Vagina (tissue), 2 donors: ENCODE data around the gene TPSD1. TPM values are rescaled to one million over a fixed set of nuclear protein-coding genes. Genes with fewer than 3 reads are reported as not detected.

ENCODE experiments used
- DNase-seq, 2 donors: peaks; one replicate each; pipeline ENCODE4 v3.0.0-alpha.2; 2017; ENCODE audit errors: extremely low spot score in 2 of 2
- H3K27ac ChIP-seq: fragments of 200-600 bp; sonication (generic); one replicate; pipeline ENCODE4 v1.5.1; 2019
- H3K27me3 ChIP-seq: fragments of 200-600 bp; sonication (generic); one replicate; pipeline ENCODE4 v1.5.1; 2019
- H3K36me3 ChIP-seq, 2 donors: fragments of 200-600 bp; sonication (generic); one replicate each; pipeline ENCODE4 v1.5.1; 2017 to 2019
- H3K4me1 ChIP-seq: fragments of 200-600 bp; sonication (generic); one replicate; pipeline ENCODE4 v1.5.1; 2019
- H3K4me3 ChIP-seq, 2 donors: fragments of 200-600 bp; sonication (generic); 1 replicate in 1 of 2; 2 replicates in 1 of 2; pipeline ENCODE4 v1.5.1; 2016 to 2019
- H3K9me3 ChIP-seq: fragments of 200-600 bp; sonication (generic); one replicate; pipeline ENCODE4 v1.5.1; 2019
- CTCF ChIP-seq, 3 experiments: fragments of 450-650 bp in 2 of 3; fragments of 200-600 bp in 1 of 3; sonication (generic) in 1 of 3; IDR thresholded peaks; one replicate each; pipeline ENCODE4 v1.5.1; 2017 to 2019; ENCODE audit warnings: antibody characterized with exemption in 3 of 3, mild to moderate bottlenecking in 2 of 3, moderate library complexity in 2 of 3
- POLR2A ChIP-seq, 2 donors: fragments of 450-650 bp; IDR thresholded peaks; one replicate each; pipeline ENCODE4 v1.6.1; 2017; ENCODE audit warnings: antibody characterized with exemption in 2 of 2, mild to moderate bottlenecking in 2 of 2, moderate library complexity in 2 of 2
- POLR2AphosphoS5 ChIP-seq, 2 donors: sonication (generic); formaldehyde crosslinking; IDR thresholded peaks; one replicate each; pipeline ENCODE4 v1.9.0; 2017; ENCODE audit warnings: antibody characterized with exemption in 2 of 2, mild to moderate bottlenecking in 2 of 2, low read depth in 1 of 2; ENCODE audit not compliant: insufficient read depth in 1 of 2
- intact Hi-C: fragments of 100-400 bp; cut with DNase I; formaldehyde crosslinking; loops from one replicate; pipeline ENCODE4 v1.15.1; 2023
- total RNA-seq: library from RNA; depleted of rRNA; stranded (reverse); fragments of >200 nt; gene quantifications from one replicate; pipeline ENCODE4 v1.2.3, GENCODE V29; 2016

TPSD1 gene
- total RNA-seq, 1 donor from 2014 or later, result 7.1 TPM

GRCh38 chr16:1260101-1260680 lies 4.3 kb downstream of the TPSD1 start:
- intact Hi-C loops, result no loop called here
- Histone ChIP-seq H3K9me3 (no peaks in the 10 kb centered on the region), H3K27me3 (peaks cover 8% of the 10 kb centered on the region), H3K36me3 (no peaks in the 10 kb centered on the region), H3K4me1 (peaks cover 7% of the 10 kb centered on the region), H3K4me3 (no peak overlapping the region), H3K27ac (no peak overlapping the region)
- no peak for DNase-seq
- TF ChIP-seq POLR2AphosphoS5 (IDR thresholded peaks at IDR 0.05; ENCODE audit: insufficient read depth in 1 of 2, low read depth in 1 of 2), result no peak
- no peak for TF ChIP-seq CTCF (IDR thresholded peaks at IDR 0.05)
- no peak for TF ChIP-seq POLR2A (IDR thresholded peaks at IDR 0.05)

GRCh38 chr16:1261131-1261892 lies 5.4 kb downstream of the TPSD1 start:
- H3K36me3 ChIP-seq, result no peaks in the 10 kb centered on the region
- H3K27me3 ChIP-seq, result peaks cover 8% of the 10 kb centered on the region
- peaks cover 7% of the 10 kb centered on the region for H3K4me1 ChIP-seq
- H3K27ac ChIP-seq, result no peak overlapping the region
- H3K4me3 ChIP-seq, result no peak overlapping the region
- H3K9me3 ChIP-seq, result no peaks in the 10 kb centered on the region
- TF ChIP-seq POLR2AphosphoS5 (IDR thresholded peaks at IDR 0.05; ENCODE audit: insufficient read depth in 1 of 2, low read depth in 1 of 2) (no peak), POLR2A (IDR thresholded peaks at IDR 0.05) (no peak), CTCF (IDR thresholded peaks at IDR 0.05) (no peak)
- DNase-seq, result no peak
- intact Hi-C loops, result no loop called here

- Histone ChIP-seq H3K27me3 (peaks cover 8% of the 10 kb centered on the region), H3K4me3 (no peak overlapping the region), H3K36me3 (no peaks in the 10 kb centered on the region), H3K4me1 (peaks cover 7% of the 10 kb centered on the region), H3K9me3 (no peaks in the 10 kb centered on the region), H3K27ac (no peak overlapping the region)
- no peak for TF ChIP-seq POLR2A (IDR thresholded peaks at IDR 0.05)
- TF ChIP-seq CTCF (IDR thresholded peaks at IDR 0.05), result no peak
- TF ChIP-seq POLR2AphosphoS5 (IDR thresholded peaks at IDR 0.05; ENCODE audit: insufficient read depth in 1 of 2, low read depth in 1 of 2), result no peak
- intact Hi-C loops, result no loop called here
- no peak for DNase-seq
These were observed 6.5 kb downstream of the TPSD1 start for GRCh38 chr16:1262210-1262845.

- Histone ChIP-seq H3K9me3 (no peaks in the 10 kb centered on the region), H3K36me3 (no peaks in the 10 kb centered on the region), H3K4me1 (peaks cover 7% of the 10 kb centered on the region), H3K27ac (no peak overlapping the region), H3K27me3 (peaks cover 8% of the 10 kb centered on the region), H3K4me3 (no peak overlapping the region)
- intact Hi-C loops, result no loop called here
- TF ChIP-seq CTCF (IDR thresholded peaks at IDR 0.05) (no peak), POLR2AphosphoS5 (IDR thresholded peaks at IDR 0.05; ENCODE audit: insufficient read depth in 1 of 2, low read depth in 1 of 2) (no peak), POLR2A (IDR thresholded peaks at IDR 0.05) (no peak)
- DNase-seq, result no peak
These were observed 7.0 kb downstream of the TPSD1 start for GRCh38 chr16:1262846-1263221.
